A673 (cell line): ENCODE results near the gene LRCH1.

Source experiments
- EZH2 ChIP-seq: fragments of 200-600 bp; sonication (generic); IDR thresholded peaks from 2 replicates; pipeline ENCODE4 v1.6.1; 2017; ENCODE audit warnings: borderline replicate concordance, low read depth, mild to moderate bottlenecking, mixed read lengths, antibody characterized with exemption, low read length; ENCODE audit not compliant: poor library complexity, severe bottlenecking
- TF ChIP-seq, protein P1 (sequence below): fragments of 300-800, 200-600 bp; sonication (generic); conservative IDR thresholded peaks from 2 replicates; pipeline ENCODE4 v1.5.1; 2017; ENCODE audit warnings: low read depth, mild to moderate bottlenecking, antibody characterized with exemption, low read length, moderate library complexity, mixed read lengths

DNA sequence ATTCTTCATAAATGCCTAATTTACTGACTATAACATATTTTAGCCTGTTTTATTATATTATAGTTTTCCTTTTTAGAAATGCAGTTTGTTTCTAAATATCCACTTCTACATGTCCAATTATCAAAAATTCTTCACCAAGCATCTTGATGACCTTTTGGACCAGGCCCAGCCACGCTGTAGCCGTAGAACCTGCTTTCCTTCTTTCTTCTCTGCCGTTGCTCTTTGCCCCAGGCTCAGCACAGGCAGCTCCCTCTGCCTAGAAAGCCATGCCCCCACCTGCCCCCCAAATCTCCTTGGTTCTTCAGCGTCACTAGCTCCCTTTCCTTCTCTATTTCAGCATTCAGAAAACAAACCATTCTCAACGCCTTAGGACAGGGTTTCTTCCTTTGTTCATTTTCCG, 178.6 kb downstream of the LRCH1 start:
- TF ChIP-seq, protein P1, sequence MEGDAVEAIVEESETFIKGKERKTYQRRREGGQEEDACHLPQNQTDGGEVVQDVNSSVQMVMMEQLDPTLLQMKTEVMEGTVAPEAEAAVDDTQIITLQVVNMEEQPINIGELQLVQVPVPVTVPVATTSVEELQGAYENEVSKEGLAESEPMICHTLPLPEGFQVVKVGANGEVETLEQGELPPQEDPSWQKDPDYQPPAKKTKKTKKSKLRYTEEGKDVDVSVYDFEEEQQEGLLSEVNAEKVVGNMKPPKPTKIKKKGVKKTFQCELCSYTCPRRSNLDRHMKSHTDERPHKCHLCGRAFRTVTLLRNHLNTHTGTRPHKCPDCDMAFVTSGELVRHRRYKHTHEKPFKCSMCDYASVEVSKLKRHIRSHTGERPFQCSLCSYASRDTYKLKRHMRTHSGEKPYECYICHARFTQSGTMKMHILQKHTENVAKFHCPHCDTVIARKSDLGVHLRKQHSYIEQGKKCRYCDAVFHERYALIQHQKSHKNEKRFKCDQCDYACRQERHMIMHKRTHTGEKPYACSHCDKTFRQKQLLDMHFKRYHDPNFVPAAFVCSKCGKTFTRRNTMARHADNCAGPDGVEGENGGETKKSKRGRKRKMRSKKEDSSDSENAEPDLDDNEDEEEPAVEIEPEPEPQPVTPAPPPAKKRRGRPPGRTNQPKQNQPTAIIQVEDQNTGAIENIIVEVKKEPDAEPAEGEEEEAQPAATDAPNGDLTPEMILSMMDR = no peak
- no peak for TF ChIP-seq EZH2
